Gastrocnemius medialis (tissue), 4 donors: Measurements from ENCODE around the gene CBX8.

Source experiments
- POLR2A ChIP-seq, 2 donors: fragments of 450-650 bp; IDR thresholded peaks; one replicate each; pipeline ENCODE4 v1.6.1; 2017; ENCODE audit warnings: antibody characterized with exemption in 2 of 2, mild to moderate bottlenecking in 2 of 2, moderate library complexity in 2 of 2
- TF ChIP-seq, protein P1 (sequence below), 5 experiments: fragments of 450-650 bp in 3 of 5; fragments of 200-600 bp in 2 of 5; sonication (generic) in 2 of 5; IDR thresholded peaks in 4 of 5; conservative IDR thresholded peaks in 1 of 5; 1 replicate in 4 of 5; 2 replicates in 1 of 5; pipeline ENCODE4 v1.5.1; 2016 to 2019; ENCODE audit warnings: antibody characterized with exemption in 5 of 5, mild to moderate bottlenecking in 3 of 5, moderate library complexity in 3 of 5

DNA sequence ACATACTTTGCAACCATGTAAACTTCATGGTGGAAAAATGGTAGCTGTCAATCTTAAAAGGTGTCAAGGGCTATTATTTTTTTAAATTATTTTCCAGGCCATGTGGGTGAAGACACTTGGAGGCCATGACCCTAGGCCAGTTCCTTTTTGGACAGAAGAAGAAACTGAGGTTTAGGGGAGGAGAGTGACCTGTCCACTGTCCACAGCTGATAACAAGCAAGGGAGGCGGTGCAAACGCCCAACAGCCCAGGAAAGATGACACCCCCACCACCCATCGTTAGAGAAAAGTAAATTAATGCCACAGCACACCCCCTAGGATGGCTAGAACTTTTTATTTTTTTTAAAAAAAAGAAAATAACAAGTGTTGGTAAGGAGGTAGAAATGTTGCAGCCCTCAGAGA, 46.9 kb downstream of the CBX8 start:
- TF ChIP-seq, protein P1, sequence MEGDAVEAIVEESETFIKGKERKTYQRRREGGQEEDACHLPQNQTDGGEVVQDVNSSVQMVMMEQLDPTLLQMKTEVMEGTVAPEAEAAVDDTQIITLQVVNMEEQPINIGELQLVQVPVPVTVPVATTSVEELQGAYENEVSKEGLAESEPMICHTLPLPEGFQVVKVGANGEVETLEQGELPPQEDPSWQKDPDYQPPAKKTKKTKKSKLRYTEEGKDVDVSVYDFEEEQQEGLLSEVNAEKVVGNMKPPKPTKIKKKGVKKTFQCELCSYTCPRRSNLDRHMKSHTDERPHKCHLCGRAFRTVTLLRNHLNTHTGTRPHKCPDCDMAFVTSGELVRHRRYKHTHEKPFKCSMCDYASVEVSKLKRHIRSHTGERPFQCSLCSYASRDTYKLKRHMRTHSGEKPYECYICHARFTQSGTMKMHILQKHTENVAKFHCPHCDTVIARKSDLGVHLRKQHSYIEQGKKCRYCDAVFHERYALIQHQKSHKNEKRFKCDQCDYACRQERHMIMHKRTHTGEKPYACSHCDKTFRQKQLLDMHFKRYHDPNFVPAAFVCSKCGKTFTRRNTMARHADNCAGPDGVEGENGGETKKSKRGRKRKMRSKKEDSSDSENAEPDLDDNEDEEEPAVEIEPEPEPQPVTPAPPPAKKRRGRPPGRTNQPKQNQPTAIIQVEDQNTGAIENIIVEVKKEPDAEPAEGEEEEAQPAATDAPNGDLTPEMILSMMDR (IDR thresholded peaks at IDR 0.05 in 4 of 5, conservative IDR thresholded peaks at IDR 0.05 in 1 of 5), result no peak
- no peak for TF ChIP-seq POLR2A (IDR thresholded peaks at IDR 0.05)
